Measurements from ENCODE around the gene VMP1. TPM values are rescaled to one million over a fixed set of nuclear protein-coding genes. Genes with fewer than 3 reads are reported as not detected.

VMP1 gene
- total and polyA plus RNA-seq, 2 of the 13 experiments (the other 11 are each of a cell fraction or from before 2014, with no cell fraction given) = 186 to 271 TPM

GRCh38 chr17:59756236-59756818, 48.9 kb downstream of the VMP1 start (continued):
- no peak; the same call in 1 of the 2 replicates for TF ChIP-seq STAT6 (CRISPR knock-in tag; IDR thresholded peaks at IDR 0.05; ENCODE audit: borderline replicate concordance)
- TF ChIP-seq ZNF513 (CRISPR knock-in tag; conservative IDR thresholded peaks at IDR 0.05) = no peak
- no peak for TF ChIP-seq ARNTL (CRISPR knock-in tag; IDR thresholded peaks at IDR 0.05)
- no peak for TF ChIP-seq ZMAT5 (CRISPR knock-in tag; IDR thresholded peaks at IDR 0.05; ENCODE audit: borderline replicate concordance, low read depth)
- TF ChIP-seq ELK4 (CRISPR knock-in tag; IDR thresholded peaks at IDR 0.05; ENCODE audit: borderline replicate concordance) = no peak
- TF ChIP-seq TEAD2 (CRISPR knock-in tag; IDR thresholded peaks at IDR 0.05) = no peak
- peak; percentile 21 for TF ChIP-seq ASH2L (IDR thresholded peaks at IDR 0.05; ENCODE audit: insufficient read length, low read depth, low read length)
- no peak for TF ChIP-seq NR0B2 (CRISPR knock-in tag; IDR thresholded peaks at IDR 0.05)
- no peak for TF ChIP-seq SOX6 (IDR thresholded peaks at IDR 0.05)
- TF ChIP-seq SOX6 (CRISPR knock-in tag; IDR thresholded peaks at IDR 0.05) = no peak; the same call in 1 of the 2 replicates
- TF ChIP-seq ZNF574 (CRISPR knock-in tag; IDR thresholded peaks at IDR 0.05) = no peak
- no peak for TF ChIP-seq ZNF652 (CRISPR knock-in tag; IDR thresholded peaks at IDR 0.05; ENCODE audit: borderline replicate concordance, low read depth)
